ENCODE measurements around the gene GBE1.
A peak's percentile ranks its signal among the peaks of the same experiment; 100 is the strongest.
"Not testable (repeated sequence)": the region's sequence is repeated elsewhere in the genome, so short reads cannot be mapped to it uniquely, and the experiment has no call there.

GBE1 gene

DNA sequence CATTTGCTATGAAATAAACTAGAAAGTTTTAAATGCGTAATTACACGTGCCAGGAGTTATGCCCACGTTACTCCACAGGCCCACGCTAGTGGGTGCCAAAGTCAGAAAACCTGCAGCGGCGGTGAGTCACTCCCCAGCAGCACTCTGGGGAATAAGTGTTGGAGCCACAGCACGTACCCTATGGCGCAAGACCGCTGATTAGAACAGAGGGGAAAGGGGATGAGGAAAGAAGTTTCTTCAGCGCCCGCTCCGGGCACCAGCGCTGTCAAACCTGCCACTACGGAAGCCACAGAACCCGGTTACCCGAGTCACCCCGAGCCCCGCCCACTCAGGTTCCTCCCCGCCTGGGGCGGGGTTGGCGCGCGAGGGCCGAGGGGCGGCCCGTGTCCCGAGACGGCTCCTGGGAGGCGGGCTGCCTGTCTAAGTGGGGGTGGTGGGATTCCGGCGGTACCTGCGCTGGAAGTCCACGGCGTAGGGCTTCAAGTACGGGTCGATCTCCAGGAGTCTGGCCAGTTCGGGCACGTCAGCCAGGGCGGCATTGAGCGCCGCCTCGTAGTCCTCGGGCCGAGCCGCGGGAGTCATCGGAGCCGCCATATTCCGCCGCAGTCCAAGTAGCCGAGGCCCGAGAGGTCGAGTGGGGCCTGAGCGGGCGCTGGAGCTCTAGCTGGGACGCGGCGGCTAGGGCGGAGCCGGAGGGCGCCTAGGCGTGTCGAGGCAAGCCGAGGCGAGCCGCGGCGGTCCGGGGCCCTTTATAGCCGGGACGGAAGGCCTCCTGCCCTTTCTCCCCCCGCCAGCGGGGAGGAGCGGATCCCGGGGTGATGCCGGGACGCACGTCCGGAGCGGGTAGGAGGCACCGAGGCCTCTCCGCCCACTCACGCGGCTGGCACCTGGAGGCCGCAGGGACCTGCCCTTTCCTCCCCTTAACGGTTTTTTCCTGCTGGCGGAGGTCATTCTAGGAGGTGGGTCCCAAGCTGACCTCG lies at the start of gene GBE1:
GBE1 (minus strand) TSS at position 722 of the 980 bp plus-strand sequence; CDS start at position 594, 128 bp downstream.
- DNase-seq: peak; percentile 96

DNA sequence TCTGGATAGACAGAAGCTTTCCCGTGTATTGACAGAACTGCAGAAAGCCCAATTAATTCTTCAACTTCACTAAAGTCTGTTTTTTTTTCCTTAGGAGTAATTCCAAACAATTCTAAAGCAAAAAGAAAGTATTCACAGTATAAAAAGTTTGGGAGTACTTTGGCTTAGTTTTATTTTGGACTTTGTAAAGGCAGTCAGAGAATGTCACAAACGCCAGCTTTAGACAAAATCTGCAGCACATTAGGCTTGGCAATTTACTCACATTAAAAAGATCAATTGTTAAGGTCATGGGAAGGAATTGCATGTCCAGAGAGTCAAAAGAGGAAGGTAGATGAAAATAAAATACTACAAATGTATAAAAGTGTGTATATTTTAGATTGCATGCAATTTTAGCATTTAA lies 47.5 kb upstream of the GBE1 start:
- DNase-seq: no peak

DNA sequence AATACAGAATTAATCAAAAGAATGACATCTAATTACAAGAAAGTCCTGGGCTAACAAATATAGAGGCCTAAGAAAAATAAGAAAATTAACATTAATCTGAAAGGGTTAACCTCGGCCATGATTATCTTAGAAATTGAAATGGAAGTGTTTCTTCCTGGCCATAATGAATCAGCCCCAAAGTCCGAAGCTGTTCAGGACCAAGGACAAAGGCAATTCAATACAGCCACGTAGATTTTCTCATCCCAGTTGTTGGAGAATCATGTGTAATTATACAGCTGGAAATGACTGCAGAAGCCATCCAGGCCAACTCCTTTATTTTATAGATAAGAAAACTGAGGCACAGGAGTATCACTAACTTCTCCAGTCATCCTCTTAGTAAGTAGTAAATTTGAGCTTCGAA lies 38.0 kb upstream of the GBE1 start:
- DNase-seq: no peak

DNA sequence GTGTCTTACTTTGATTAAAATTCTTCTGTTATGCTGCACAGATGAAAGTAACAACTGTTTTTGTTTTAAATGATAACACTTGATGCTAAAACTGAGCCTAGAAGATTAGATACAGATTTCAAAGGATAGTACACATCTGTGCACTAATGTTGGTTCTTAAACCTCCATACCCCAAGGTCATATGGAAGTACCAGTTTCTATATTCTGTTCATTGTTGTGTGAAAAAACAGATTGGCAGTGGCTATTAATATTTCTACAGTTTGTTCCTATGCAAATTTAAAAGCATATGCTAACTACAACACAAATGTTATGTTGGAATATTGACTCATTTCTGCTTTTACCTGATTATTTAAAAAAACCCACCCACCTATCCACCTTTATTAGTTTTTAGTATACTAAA lies 32.0 kb upstream of the GBE1 start:
- no peak for DNase-seq

DNA sequence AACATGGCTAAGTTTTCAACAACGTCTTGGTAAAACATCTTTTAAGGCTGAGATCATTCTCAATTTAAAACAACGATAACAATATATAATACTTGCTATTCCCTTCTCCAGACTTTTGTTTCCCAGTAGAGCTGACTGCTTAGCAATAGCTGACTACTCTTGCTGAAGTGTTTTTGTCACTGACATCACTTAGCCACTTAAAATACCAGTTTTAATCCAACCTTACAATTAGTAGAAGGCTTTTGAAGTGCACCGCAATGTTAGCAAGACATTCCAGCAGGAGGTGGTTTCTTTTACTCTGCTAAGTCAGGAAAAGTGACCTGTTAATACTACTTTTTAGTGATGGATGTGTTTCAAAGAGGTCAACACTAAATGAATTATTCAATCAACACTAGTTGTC lies 28.7 kb upstream of the GBE1 start:
- no peak for DNase-seq

DNA sequence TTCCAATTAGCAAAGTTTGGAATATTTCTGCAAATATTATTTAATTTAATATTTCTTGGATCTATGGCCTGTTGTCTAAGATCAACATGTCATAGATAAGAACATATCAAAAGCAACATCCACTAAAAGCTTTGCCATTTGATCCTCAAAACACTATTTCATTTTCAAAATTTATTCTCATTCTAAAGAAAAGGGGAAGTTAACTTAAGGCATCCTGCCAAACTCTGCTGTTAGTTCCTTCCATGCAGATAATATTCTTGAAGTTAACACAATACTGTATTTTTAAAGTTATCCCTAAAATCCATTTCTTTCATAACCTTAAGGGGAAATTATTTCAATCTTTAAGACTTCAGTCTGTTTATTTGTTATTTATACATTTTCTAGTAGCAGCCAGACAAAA lies 28.2 kb upstream of the GBE1 start:
- DNase-seq: no peak

DNA sequence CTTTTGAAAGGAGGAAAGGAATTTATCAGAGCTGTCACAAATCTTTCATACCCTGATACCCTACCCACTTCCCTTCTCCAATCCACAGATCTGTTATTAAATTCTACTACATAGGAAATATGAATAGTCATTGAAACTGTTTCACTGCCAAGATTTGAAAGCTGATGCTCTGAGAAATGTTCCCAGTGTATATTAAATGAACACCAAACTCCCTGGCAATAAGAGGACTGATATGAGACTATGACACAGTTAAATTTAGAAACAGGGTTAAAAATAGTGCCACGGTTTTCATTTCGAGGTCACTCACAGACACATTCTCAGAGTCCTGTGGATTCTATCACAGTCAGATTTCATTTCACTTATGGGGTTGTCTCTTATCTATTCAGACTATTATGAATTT lies 27.2 kb upstream of the GBE1 start:
- DNase-seq: no peak

DNA sequence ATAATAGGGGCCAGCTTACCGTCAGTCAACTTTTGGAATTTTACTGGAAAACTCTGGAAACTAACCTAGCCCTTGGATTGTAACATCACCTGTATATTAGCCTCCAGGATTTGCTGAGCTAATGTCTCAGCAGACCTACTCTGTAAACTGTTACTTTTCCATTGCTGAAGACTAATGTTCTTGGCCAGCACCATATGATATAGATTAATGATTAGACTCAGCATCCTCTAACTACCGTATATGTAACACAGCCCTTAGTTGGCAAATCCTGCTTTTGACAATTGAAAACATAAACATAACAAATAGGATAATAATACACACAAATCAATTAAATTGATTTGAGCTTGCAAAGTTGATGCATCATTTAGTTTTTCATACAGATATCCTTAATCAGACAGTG lies 26.6 kb upstream of the GBE1 start:
- no peak for DNase-seq

DNA sequence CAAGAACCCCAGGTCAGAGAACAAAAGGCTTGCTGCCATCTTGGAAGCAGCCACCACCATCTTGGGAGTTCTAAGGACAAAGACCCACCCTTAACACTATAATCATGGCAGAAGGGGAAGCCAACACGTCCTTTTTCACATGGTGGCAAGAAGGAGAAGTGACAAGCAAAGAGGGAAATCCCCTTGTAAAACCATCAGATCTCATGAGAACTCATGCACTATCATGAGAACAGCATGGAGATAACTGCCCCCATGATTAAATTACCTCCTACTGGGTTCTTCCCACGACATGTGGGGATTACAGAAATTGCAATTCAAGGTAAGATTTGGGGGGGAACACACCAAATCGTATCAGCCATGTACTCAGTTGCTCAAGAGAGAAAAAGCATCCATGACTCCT lies 21.1 kb upstream of the GBE1 start:
- DNase-seq: no peak

DNA sequence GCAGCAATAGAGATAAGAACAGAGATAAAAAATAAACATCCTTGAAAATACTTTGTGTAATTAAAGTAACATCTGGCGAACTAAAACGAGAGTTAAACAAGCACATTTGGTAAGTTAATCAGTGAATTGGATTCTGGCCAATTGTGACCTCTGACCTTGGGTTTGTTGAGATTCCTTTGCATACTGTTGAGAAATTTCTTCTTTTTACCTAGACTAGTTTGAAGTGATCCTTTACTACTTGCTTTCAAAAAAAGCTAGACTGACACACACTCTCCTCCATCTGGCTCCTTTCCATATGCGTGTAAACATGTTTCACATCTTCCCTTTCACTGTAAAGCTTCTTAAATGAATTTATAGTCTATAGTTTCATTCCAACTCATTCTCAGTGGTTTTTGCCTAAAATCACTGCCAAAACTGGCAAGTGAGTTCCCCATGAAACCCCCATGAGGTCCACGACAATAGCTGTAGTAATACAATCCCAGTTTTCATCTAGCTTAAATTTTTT lies 17.3 kb upstream of the GBE1 start:
- no peak for DNase-seq

DNA sequence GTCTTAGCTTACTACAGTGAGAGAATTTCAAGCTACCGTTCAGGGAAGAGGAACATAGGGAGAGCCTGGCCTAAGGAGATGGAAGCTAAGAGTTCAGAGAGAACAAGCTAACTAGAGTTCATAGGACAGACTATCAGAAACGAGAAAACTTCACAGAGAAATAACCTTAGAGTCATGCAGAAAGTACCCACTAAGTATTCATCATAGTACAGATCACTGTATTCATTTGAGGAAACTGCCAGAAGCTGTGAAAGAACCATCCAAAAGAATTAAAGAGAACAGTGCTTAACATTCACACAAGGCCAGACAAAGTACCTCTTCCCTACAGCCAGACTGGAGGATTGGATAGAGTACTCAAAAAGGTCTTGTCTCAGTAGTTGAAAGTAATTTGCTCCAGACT lies 15.2 kb upstream of the GBE1 start:
- DNase-seq: no peak

DNA sequence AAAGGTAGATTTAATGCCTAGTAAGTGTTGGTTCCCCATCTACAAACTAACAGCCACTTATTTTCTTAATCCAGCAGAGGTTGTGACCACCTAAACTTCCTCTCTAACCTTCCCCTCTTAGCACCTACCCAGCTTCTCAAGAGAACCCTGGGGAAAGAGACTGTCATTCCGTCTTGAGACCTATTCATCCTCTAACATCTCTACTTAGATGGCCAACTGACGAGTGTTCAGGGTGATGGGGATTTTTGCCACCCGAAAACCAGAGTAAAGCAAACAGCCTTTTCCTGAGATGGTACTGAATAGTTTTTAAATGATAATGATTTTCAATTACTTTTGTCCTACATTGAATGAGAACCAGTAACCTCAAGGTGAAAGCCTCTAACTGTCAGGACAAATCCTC lies 9.3 kb upstream of the GBE1 start:
- DNase-seq: no peak

DNA sequence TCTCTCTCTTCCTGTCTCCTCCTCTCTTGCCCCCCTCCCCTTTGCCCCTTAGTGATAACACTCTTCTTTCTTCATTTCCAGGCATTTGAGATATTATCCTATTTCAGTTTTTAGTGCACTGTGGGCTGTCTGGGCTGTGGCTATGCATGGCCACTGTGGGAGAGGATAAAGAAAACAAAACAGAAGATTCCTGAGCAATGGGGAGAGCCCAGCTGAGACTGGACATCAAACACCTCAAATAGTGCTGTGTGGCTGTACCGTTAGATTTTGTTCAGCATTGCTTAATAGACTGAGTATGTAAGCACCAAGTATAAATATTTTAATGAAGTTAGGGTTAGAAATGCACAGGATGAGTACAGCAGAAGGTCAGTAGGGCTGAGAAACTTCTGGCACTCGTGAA lies 7.9 kb upstream of the GBE1 start:
- no peak for DNase-seq

DNA sequence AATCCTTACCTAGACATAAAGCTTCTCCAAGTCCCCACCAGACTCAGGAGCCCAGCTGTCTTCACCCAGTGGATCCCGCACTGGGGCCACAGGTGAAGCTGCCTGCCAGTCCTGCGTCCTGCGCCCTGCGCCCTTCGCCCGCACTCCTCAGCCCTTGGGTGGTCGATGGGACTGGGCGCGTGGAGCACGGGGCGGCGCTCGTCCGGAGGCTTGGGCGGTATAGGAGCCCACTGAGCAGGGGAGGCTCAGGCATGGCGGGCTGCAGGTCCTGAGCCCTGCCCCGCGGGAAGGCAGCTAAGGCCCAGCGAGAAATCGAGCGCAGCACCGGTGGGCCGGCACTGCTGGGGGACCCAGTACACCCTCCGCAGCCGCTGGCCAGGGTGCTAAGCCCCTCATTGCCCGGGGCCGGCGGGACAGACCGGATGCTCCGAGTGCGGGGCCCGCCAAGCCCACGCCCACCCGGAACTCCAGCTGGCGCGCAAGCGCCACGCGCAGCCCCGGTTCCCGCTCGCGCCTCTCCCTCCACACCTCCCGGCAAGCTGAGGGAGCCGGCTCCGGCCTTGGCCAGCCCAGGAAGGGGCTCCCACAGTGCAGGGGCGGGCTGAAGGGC lies 5.9 kb upstream of the GBE1 start:
- DNase-seq: not testable (repeated sequence)

DNA sequence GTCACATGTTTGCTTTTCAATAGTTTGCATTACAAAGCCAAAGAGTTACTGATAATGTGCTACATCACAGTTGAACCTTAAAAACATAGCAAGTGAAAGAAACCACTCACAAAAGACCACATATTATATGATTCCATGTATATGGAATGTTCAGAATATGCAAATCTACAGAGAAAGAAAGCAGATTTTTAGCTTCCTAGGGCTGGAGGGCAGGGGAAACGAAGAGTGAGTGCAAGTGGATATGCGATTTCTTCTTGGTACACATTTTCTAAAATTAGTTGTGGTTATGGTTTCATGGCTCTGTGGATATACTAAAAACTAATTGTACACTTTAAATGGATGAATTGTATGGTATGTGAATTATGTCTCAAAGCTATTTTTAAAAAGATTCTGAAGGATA lies 4.0 kb upstream of the GBE1 start:
- DNase-seq: no peak

DNA sequence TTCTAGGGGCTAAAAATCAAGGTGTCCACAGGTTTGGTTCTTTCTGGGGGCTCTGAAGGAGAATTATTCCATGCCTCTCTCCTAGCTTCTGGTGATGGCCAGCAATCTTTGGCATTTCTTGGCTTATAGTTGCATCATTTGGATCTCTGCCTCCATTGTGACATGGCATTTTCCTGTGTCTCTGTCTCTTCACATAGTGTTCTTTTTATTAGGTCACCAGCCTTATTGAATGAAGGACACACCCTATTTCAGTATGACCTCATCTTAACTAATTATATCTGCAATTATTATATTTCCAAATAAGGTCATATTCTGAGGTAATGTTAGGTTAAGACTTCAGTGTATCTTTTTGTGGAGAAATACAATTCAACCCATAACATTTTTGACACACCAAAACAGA lies 3.2 kb upstream of the GBE1 start:
- DNase-seq: no peak

DNA sequence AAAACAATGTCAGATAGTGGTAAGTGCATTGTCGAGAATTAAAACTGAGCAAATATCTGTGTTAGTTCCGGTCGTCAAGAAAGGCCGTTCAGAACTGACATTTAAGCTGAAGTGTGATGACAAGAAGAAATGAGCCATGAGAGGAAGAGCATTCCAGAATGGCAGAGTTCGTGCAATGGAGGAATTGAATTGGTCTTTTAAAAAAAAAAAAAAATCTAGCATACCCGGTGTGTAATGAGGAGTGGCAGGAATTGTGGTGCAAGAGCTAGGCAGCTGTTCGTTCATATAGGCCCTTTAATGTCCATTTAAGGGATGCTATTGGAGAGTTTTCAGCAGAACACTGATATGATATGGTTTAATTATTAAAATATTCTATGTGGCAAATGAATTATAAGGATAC lies 2.6 kb upstream of the GBE1 start:
- no peak for DNase-seq

DNA sequence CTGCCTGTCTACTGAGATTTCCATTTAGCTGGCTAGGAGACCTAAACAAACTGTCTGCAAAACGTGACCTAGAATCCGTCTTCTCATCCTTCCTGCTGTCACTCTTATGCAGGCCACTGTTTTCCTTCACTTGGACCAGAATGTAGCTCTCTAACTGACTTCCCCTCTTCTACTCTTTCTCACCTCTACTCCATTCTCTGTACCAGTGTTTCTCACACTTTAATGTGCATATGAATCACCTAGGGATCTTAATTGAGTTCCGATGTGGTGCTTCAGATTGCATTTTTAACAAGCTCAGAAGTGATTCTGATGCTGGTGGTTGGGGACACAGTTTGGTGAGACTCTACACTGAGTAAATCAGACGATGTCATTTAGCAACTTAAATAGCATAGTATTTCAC lies 1.6 kb upstream of the GBE1 start:
- DNase-seq: no peak

DNA sequence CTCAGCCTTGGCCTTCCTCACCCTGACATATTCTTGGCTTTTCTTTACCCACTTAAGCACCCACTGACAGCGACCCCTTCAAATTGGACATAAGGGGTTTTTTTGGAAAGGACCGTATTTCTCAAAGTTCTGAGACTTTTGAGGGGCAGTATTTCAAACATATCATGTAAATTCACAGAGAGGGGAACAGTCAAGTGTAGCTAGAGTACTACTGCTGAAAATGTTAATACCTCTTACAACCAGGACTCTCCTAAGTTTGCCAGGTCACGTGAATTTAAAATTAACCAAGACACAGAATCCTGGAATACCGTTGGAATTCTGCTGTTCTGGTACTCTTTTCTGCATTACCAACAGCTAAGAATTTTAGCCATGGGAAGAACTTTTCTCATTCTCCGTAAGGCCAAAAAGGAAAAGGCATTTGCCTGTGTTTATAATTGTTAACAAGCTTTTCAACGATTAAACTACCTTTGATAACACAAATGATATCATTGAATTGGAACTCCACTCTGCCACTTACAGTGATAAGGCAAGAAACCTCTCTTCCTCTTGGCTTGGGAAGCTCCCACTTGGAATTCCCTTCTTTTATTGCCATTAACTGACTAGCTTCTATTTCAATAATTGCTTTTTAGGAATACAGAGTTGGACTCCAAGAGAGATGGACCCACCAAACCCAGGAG lies 597 bp upstream of the GBE1 start:
- DNase-seq: no peak

DNA sequence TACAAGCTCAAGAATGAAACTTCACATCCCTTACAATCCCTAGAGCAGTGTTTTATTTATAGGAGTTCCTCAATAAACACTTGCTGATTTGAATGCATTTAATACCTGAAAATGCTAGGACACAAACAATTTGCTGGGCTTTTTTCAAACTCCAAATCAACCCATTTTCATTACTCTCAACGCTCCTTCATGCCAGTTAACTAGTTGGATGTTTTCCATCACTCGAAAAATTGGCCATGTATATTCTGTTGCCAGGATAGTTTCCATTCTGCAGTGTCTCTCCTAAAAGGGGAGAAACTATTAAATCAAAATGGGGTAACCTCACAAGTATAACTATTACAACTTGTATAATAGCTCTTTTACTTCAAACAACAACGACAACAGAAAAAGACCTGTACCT lies 1.2 kb downstream of the GBE1 start:
- DNase-seq: no peak

DNA sequence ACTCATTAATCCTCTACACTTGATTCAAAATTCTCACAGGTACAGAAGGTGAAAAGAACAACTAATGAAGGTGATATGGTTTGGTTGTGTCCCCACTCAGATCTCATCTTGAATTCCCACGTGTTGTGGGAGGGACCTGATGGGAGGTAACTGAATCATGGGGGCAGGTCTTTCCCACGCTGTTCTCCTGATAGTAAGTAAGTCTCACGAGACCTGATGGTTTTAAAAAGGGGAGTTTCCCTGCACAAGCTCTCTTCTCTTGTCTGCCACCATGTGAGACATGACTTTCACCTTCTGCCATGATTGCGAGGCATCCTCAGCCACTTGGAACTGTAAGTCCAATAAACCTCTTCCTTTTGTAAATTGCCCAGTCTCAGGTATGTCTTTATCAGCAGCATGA lies 2.7 kb downstream of the GBE1 start:
- not testable (repeated sequence) for DNase-seq

DNA sequence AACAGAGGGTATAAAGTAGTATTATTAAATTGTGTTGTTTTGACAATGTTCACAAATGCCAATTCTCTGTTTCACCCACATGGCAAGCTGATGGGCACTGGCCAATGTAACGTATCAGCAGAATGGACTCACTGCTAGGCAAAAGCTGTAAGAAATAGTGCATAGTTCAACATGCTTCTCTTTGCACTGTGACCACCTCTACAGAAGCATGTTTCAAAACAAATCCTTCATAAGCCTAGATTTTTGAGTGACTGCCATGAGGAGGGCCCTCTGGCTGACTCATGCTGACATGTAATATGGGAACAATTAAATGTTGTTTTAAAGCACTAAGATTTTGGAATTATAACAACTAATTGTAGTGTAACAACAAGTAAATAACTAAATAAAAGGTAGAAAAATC lies 3.2 kb downstream of the GBE1 start:
- no peak for DNase-seq

DNA sequence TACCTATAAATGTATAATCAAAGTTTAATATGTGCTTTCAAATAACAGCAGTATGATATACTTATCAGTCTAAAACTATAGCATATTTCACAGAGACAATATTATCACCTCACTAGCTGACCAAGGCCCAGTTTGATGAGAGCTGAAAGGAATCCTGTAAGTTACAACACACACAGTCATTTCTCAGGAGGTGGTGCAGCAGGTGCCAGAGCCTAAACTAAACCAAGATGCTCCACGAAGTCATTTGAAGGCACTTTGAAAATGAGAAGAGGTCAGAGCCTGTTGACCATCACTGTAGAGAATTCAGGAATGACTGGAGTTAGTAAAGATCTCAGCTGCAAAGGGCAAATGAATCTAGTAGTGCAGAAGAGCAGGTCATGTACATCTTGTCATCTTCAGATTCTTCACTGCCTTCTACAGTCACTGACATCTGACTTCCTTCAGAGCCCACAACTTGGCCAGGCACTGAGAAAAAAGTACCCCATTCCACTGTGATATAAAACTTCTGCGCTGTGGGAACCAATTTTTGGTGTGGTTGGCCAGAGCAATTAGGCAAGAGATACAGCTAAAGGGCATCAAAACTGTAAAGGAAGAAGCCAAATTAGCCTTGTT lies 7.9 kb downstream of the GBE1 start:
- DNase-seq: no peak
